ENCODE data around the gene ANKRD13A.
"Not testable (repeated sequence)": the region's sequence is repeated elsewhere in the genome, so short reads cannot be mapped to it uniquely, and the experiment has no call there.

ANKRD13A gene

GRCh38 chr12:110008681-110009398 lies 9.6 kb downstream of the ANKRD13A start:
- DNase-seq: not testable (repeated sequence)

DNA sequence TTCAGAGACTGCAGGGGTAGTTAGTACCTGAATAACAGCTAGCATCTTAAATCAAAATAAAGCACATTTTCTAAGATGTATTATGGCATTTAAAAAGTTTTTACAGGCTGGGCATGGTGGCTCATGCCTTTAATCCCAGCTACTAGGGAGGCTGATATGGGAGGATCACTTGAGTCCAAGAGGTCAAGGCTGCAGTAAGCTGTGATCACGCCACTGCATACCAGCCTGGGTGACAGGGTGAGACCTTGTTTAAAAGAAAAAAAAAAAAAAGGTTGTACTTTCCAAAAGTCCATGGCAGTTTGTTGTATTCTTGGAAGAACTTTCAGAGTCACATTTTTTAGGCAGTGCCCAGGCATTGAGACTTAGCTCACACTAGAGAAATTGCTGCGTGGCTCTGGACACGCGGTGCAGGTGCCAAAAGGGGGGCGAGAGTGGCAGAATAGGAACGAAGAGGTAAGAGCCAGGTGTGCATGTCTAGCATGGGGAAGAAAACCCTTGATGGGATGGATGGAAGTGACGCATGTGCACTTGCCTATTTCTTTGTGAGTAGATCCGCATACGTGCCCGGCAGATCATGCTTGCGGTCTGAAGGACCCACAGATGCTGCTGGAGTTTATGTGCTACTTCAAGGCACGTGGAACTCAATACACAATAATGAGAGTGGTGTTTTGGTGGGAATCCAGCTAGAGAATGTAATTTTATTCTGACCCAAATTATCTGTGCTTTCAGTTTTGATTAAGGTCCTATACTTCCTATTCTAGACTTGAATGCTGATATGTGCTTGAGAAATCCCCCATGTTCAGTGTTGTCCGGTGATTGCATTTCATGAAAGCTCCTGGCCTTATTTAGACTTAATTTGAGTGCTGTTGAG lies 11.9 kb downstream of the ANKRD13A start:
- DNase-seq: no peak

DNA sequence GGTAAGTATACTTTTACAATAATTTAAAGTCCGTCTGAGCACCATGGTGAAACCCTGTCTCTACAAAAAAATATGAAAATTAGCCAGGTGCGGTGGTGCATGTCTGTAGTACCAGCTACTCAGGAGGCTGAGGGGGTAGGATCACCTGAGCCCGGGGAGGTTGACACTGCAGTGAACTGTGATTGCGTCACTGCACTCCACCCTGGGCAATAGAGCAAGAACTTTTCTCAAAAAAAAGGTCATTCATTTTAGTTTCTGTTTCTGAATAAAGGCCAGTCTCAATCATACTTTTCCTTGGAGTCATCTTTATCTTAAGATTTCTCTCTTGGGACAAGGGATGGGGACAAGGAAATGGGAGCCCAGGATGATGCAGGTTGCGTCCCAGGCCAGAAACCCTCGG lies 12.9 kb downstream of the ANKRD13A start:
- no peak for DNase-seq

DNA sequence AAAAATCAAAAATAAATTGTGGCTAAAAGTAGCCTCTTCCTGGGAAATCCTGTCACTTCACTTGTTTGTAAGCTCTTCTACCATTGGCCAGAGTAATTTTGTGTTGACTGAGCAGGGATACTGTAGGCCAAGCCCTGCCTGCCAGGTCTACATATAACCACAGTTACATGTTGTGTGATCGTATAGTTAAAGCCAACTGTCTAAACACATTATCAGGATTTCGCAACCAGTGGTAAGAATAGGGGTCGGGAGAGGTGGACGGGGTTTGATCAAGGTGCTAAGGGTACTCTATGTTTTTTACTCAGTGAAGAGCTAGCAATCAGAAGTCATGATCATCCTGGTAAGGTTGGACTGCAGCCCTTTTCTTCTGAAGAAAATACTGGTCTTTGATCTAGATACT lies 13.4 kb downstream of the ANKRD13A start:
- no peak for DNase-seq

DNA sequence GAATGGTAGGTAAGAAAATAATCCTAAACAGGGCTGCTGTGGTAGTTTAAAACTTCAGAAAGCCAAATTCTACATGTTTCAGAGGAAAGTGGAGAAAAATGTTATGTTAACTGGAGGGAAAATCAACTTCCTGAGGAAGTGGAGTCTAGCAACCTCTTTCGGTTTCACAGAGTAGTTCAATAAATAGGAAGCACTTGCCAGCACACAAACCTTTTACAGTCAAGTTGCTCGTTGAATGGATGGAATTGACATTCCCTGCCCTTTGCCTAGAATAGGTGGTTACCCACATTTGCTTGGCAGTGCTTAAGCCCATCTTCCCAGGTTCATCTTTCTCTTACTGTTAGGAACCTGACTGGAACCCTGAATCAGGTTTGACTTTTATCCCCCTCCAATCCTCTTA lies 15.9 kb downstream of the ANKRD13A start:
- DNase-seq: no peak

DNA sequence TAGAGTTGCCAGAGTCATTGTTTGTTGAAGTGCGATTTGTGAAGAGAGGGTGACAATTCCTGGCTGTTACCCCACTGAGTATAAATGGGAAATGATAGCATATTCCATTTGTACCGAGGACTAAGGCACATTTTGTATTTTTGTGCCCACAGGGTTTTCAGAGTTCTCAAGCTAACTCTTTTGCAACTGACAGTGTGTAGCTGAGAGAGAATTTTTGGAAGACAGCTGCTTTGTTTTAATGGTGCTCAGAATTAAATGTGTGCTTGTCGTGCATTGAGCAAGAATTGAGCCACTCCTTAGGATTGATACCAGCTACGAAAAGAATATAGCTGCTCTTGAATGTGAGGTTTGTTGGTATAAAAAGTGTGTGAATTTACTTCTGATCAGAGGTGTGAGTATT lies 21.7 kb downstream of the ANKRD13A start:
- no peak for DNase-seq

DNA sequence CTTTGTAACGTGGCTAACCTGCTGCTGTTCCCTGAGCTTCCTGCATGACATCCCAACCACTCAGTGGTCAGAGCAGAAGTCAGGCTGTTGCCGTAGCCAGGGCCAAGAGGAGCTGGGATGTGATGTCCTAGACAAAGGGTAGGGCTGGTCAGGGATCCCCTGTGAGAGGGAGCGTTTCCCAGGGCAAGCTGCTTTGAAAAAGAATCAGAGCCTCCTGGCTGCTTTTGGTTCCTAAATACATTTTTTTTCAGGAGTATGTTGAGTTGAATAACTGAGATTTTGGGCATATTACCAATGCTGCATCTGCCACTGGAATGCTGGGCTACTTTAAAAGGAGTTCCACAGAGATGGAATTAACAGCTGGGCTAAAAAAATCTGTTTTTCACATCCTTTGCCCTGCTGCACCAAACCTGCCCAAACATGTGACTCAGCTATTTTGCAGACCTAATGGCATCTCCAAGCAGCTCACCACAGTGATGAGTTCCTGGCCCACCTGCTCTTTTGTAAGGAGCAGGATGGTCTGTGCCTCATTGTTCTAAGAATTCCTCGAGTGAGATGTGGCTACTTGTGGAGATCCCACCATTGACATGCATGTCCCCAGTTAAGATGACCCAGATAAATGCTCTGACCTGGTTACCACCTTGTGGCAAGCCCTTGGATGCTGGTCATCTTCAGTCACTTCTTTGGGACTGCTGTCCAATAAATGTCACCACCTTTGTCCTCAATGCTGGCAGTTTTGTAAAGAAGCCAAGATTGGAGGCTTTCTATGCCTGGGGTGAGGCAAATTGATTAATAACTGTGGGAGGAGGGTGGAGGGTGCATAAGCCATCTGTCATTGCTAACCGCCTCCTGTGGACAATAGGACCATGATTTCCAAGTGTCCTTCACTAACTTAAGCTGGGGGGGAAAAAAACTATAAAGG lies 24.1 kb downstream of the ANKRD13A start:
- no peak for DNase-seq

- DNase-seq: no peak
Measured at GRCh38 chr12:110024051-110024450, 24.8 kb downstream of the ANKRD13A start.

DNA sequence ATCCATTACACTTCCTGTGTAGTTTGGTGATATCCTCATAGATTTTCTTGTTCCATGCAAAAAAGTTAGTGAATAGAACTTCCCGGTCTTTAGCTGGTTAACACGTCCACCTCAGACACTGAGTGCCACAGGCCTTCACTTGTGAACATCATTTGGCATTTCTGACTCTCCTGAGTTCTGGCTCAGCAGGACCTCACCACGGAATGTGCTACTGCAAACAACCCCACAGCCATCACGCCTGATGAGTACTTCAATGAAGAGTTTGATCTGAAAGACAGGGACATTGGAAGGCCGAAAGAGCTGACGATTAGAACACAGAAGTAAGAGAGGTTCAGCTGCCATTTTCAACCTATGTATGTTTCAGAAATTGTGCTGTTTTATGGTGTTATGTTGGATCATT lies 29.1 kb downstream of the ANKRD13A start:
- no peak for DNase-seq

GRCh38 chr12:110029290-110029815 lies 30.1 kb downstream of the ANKRD13A start:
- DNase-seq: no peak

DNA sequence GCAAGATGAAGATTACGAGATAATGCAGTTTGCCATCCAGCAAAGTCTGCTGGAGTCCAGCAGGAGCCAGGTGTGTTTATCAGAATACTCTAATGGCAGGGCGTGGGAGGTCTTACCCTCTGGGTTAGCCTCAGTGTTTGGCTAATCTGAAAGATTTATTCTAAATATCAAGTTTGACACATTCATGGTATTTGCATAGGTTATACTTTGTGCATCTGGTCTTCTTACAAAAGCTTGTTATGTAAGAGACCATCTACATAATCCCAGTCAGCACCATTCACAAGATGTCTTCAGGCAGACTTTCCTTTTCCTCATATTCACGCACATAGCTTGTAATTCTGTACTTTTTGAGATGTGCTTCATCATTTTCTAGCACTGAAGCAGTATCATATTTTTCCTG lies 34.7 kb downstream of the ANKRD13A start:
- DNase-seq: no peak

GRCh38 chr12:110035534-110036104 lies 36.4 kb downstream of the ANKRD13A start:
- no peak for DNase-seq

GRCh38 chr12:110037315-110037714 lies 38.1 kb downstream of the ANKRD13A start:
- DNase-seq: no peak

DNA sequence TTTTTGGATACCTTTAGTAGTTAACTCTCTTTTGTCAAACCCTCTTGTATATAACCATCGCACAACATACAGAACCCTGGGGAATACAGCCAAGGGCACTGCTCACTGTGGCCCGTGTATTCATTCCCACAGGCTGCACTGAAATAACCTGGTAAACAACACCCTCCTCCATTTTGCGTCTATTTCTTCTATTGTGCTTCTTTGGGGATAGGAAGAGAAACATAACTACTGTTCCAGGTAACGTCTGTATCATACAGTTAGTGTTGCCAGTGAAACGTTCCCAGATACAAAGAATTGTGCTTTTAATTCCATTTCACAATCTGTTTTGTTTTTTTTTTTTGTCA lies 39.5 kb downstream of the ANKRD13A start:
- DNase-seq: peak; percentile 24

DNA sequence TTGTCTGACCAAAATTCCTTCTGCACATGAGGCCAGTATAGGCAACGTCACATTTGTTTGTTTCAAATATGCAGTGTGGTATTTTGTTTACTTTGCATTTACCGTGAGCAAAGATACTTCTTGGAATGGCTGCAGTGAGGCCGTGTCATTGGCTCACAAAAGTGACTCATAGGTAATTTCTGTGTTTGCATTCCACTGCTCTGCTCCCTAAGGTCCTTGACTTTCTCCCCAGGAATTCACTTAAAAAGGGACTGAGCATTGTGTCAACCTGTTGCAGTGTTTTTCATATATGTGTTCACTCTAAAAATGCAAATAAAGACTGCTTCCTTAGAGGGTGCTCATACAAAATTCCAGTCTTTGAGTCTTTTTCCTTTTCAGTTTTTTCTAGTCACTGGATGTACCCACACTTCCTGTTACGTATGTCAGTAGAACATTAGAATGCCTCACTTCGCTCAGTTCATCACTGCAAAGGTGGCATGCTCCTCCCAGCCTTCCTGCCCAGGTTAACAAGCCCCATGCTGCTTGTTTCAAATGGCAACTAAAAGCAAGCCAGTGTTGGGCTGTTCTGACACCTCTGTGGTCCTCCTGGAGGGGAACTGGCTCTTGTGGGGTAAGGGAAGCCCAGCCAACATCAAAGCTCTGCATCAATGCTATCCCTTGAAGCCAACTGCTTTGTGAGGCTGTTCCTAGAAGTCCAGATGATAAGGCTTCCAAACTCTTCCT lies 40.0 kb downstream of the ANKRD13A start:
- peak; percentile 58 for DNase-seq

DNA sequence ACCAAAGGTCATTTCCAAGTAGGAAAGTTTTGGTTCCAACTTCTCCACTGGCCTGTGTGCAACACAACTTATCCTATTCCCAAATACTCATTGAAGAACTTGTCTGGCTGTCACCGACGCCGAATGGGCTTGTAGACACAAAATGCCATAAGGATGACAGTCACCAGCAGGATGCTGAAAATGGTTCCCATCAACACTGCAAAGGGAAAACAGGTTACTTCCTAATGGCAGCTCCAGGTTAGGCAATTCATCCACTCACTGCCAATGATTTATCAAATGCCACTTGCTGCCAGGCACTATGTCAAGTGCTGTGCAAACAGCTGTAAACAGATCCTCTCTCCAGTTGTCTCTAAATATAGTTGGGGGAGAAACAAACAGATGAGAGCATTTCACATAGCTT lies 43.0 kb downstream of the ANKRD13A start:
- DNase-seq: no peak

DNA sequence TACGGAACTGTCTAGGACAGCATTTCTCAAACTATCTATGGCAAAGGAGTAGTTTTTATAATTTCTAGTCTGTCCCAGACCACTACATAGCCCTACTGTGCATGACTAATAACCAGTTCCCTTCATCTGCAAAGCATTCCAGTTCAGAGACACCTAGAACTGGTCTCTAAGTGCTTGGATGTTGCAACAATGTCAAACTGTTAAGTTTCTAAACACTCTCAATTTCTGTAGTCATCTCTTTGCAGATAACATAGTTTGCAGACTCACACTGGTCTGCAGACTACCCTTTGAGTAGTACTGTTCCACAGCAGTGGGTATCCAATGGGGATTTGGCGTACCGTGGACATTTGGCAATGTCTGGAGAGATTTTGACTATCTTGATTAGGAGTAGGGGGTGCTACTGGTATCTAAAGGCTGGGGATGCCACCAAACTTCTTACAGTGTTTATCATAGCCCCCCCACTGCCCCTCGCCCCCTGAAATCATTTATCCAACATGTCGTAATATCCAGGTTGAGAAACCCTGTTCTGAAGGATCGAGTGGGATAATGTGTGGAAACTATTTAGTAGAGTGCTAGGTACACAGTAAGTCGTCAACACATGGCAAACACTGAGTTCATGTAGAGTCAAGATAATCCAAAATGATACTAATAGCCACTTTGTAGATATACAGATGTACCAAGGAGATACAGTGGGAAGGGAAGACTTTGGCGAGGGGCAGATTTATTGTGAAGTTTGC lies 47.4 kb downstream of the ANKRD13A start:
- DNase-seq: no peak

DNA sequence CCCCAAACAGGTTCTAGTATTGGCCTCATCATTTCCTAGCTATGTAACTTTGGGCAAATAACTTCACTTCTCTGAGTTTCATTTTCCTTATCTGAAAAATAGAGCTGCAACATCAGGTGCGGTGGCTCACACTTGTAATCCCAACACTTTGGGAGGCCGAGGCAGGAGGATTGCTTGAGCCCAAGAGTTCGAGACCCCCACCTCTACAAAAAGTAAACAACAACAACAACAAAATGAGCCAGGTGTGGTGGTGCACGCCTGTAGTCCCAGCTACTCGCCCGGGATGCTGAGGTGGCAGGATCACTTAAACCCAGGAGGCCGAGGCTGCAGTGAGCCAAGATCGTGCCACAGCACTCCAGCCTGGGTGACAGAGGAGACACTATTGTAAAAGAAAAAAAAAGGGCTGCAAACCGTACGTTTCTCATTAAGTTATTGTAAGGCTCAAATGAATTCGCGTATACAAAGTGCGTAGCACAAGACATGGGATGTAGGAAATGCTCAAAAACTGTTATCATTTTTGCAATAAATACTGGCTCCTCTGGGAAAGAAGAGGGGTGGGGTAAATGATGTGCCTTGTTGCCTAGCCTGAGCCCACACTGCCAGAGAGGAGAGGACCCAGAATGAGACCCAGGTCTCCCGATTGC lies 48.2 kb downstream of the ANKRD13A start:
- no peak for DNase-seq

- DNase-seq: peak; percentile 86
Measured at GRCh38 chr12:110048242-110049027, 49.2 kb downstream of the ANKRD13A start, which contains the start of gene C12orf76. Gene C12orf76, minus strand, starts transcription at chr12:110048522. Its CDS starts 27 bp downstream, at chr12:110048495.

DNA sequence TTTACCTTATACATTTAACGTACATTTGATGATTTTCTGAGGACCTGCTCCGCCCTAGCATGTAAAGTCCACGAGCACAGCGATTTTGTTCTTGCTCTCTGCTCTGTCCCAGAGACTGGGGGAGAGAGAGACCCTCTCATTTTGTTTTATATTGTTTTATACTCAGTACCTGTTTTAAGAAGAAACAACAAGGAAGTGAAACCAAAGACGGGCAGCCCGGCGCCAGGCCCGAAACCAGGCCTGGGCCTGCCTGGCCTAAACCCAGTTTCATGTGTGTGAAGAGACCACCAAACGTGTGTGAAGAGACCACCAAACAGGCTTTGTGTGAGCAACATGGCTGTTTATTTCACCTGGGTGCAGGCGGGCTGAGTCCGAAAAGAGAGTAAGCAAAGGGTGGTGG lies 49.8 kb downstream of the ANKRD13A start:
- not testable (repeated sequence) for DNase-seq

All from T1000 (cell line).